Heart right ventricle (tissue), 16 donors: ENCODE measurements around the gene CCL5. TPM values are rescaled to one million over a fixed set of nuclear protein-coding genes. Genes with fewer than 3 reads are reported as not detected.

Experiments
- ATAC-seq, 8 donors: fragments of 200-7000 bp; cut with Tn5 transposase; one replicate each; pipeline ENCODE4 v1.9.1; 2020; ENCODE audit warnings: mild to moderate bottlenecking in 8 of 8, moderate library complexity in 8 of 8, moderate number of reproducible peaks in 1 of 8
- DNase-seq, 2 donors: peaks; one replicate each; pipeline ENCODE4 v3.0.0-alpha.2; 2020
- H3K27ac ChIP-seq, 10 donors: fragments of 200-600 bp; sonication (generic) in 2 of 10; one replicate each; pipeline versions ENCODE4 v1.5.0 to v1.8.0; 2020 to 2022; ENCODE audit warnings: mild to moderate bottlenecking in 3 of 10
- H3K27me3 ChIP-seq, 7 donors: fragments of 200-600 bp; one replicate each; pipeline ENCODE4 v1.8.0; 2021 to 2022; ENCODE audit warnings: mild to moderate bottlenecking in 2 of 7
- H3K36me3 ChIP-seq, 9 donors: fragments of 200-600 bp; sonication (generic) in 1 of 9; one replicate each; pipeline versions ENCODE4 v1.5.0 to v1.8.0; 2020 to 2022; ENCODE audit warnings: mild to moderate bottlenecking in 2 of 9
- H3K4me1 ChIP-seq, 9 donors: fragments of 200-600 bp; sonication (generic) in 1 of 9; one replicate each; pipeline versions ENCODE4 v1.5.0 to v1.8.0; 2020 to 2022; ENCODE audit warnings: mild to moderate bottlenecking in 4 of 9
- H3K4me3 ChIP-seq, 10 donors: fragments of 200-600 bp; sonication (generic) in 2 of 10; one replicate each; pipeline versions ENCODE4 v1.5.0 to v1.8.0; 2020 to 2022; ENCODE audit warnings: mild to moderate bottlenecking in 7 of 10, moderate library complexity in 2 of 10
- H3K9me3 ChIP-seq, 11 donors: fragments of 200-600 bp in 10 of 11; sonication (generic) in 2 of 11; one replicate each; pipeline versions ENCODE4 v1.5.0 to v1.8.0; 2013 to 2022; ENCODE audit warnings: mild to moderate bottlenecking in 2 of 11, control low read depth in 1 of 11, moderate library complexity in 1 of 11
- WGBS, 2 donors: extraction: QIAGEN DNeasy Blood & Tissue Kit; methylation state at CpG; one replicate each; pipeline ENCODE4 v1.1.7; 2013; ENCODE audit warnings: inconsistent platforms in 1 of 2; 5-methylcytosine and 5-hydroxymethylcytosine counted together
- intact Hi-C, 10 donors: fragments of 100-400 bp; cut with DNase I; formaldehyde crosslinking; loops; one replicate each; pipeline versions ENCODE4 v1.11.1 to v1.14.2; 2022
- polyA plus RNA-seq, 2 donors: library from polyadenylated mRNA; stranded (reverse); fragments of 200-250 nt; gene quantifications; one replicate each; pipeline ENCODE4 v1.2.3, GENCODE V29; 2013
- total RNA-seq, 10 donors: library from RNA; stranded (reverse); fragmentation: NEBNext Ultra II Directional in 3 of 10; extraction: Animal tissue kit (Norgen Biotek cat#: 25700) in 3 of 10; gene quantifications; one replicate each; pipeline versions ENCODE4 v1.2.1 to v1.2.4, GENCODE V29; 2021 to 2023
- TF ChIP-seq, protein P1 (sequence below), 9 donors: fragments of 200-600 bp; sonication (generic) in 2 of 9; IDR thresholded peaks; one replicate each; pipeline versions ENCODE4 v1.5.0 to v1.8.0; 2021 to 2022; ENCODE audit warnings: antibody characterized with exemption in 9 of 9, mild to moderate bottlenecking in 5 of 9, moderate library complexity in 1 of 9
- donor health status: Arrhythmogenic right ventricular cardiomyopathy.
- donor health status: ischemic (EF 13 %, LVEDD 7.1; RV severe dilation, severe dysfunction).
- donor health status: healthy with polysubstance abuse.
- donor health status: DM: no; HTN: yes; CAD: no.
- donor health status: DM: no; HTN: no; CAD: no.
- donor health status: ischemic (EF 25% LVEDD 6.9; RV normal size, moderate dysfunction).
- donor health status: ischemic (EF 25% LVEDD 5.7; RV mildly dilated, moderate dysfunction).
- donor health status: healthy.
- donor health status: DM: yes; HTN: yes; CAD: no.
- donor health status: Ischemic cardiomyopathy.
- donor health status: ischemic (EF 35%, LVEDD 5.7; RV mildly dilated, moderate dysfunction).
- donor health status: nonischemic (EF 11% LVEDD 7.7; RV severe dilation, severe dysfunction).
- donor health status: DM: yes; HTN: yes; CAD: no.
- donor health status: PGD.
- donor health status: ischemic (EF 29% LVEDD 5.4; RV normal size, mild dysfunction).
- donor health status: nonischemic (EF 23%, LVEDD 6.1; RV moderate dilation, normal function).

Gene CCL5
- total and polyA plus RNA-seq, 12 donors = 0.47 to 29.8 (median 1.4) TPM

DNA sequence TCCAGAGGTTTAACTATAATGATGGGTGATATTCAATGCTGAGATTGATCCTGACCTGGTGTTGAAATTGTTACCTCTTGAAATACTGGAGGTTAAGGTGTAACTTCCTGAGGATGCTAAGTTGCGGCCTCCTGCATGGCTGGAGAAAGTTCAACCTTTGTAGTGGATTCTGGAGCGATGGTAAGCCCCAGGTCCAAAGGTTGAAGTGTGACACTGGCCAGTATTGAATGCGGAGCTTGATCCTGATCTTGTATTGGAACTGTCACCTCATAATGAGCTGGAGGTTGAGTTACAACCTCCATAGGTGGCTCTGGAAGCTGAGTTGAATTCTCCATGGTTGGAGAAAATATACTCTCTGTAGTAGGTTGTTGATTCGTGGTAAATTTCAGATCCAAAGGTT lies 33.4 kb upstream of the CCL5 start:
- no peak for DNase-seq
- WGBS, 2 donors = 82 to 86% methylated on average over 4 of the region's 4 CpGs
- ATAC-seq = no peak

DNA sequence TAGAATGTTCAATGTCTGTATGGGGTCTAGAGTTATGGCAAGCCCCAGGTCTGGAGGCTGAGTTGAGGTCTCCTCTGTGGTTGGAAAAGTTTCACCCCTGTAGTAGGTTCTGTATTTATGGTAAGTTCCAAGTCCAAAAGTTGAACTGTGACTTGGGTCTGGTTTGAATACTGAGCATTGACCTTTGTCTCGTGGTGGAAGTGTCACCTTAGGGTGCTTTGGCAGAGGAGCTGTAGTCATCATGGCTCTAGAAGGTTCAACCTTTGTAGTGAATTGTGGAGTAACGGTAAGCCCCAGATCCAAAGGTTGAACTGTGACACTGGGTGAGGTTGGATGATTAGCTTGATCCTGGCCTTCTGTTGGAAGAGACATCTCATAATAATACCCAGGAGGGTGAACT lies 32.8 kb upstream of the CCL5 start:
- DNase-seq (no peak), ATAC-seq (no peak)
- no peaks in the 10 kb centered on the region for H3K27me3 ChIP-seq
- intact Hi-C loops = no loop called here
- no peaks in the 10 kb centered on the region for H3K9me3 ChIP-seq
- TF ChIP-seq, protein P1, sequence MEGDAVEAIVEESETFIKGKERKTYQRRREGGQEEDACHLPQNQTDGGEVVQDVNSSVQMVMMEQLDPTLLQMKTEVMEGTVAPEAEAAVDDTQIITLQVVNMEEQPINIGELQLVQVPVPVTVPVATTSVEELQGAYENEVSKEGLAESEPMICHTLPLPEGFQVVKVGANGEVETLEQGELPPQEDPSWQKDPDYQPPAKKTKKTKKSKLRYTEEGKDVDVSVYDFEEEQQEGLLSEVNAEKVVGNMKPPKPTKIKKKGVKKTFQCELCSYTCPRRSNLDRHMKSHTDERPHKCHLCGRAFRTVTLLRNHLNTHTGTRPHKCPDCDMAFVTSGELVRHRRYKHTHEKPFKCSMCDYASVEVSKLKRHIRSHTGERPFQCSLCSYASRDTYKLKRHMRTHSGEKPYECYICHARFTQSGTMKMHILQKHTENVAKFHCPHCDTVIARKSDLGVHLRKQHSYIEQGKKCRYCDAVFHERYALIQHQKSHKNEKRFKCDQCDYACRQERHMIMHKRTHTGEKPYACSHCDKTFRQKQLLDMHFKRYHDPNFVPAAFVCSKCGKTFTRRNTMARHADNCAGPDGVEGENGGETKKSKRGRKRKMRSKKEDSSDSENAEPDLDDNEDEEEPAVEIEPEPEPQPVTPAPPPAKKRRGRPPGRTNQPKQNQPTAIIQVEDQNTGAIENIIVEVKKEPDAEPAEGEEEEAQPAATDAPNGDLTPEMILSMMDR (IDR thresholded peaks at IDR 0.05) = no peak
- WGBS, 2 donors = 75 to 88% methylated on average over 2 of the region's 2 CpGs
- no peak overlapping the region for H3K27ac ChIP-seq
- no peak overlapping the region for H3K4me3 ChIP-seq
- no peaks in the 10 kb centered on the region for H3K36me3 ChIP-seq
- no peaks in the 10 kb centered on the region for H3K4me1 ChIP-seq

More for the DNA sequence above, 33.4 kb upstream of the CCL5 start:
- H3K4me3 ChIP-seq = no peak overlapping the region
- H3K27me3 ChIP-seq = no peaks in the 10 kb centered on the region
- H3K27ac ChIP-seq = no peak overlapping the region
- no peaks in the 10 kb centered on the region for H3K36me3 ChIP-seq
- H3K4me1 ChIP-seq = peaks cover 0 to 5% (median 0%) of the 10 kb centered on the region in 9 donors
- TF ChIP-seq, protein P1 (IDR thresholded peaks at IDR 0.05) = no peak
- no peaks in the 10 kb centered on the region for H3K9me3 ChIP-seq
- intact Hi-C loops = no loop called here

DNA sequence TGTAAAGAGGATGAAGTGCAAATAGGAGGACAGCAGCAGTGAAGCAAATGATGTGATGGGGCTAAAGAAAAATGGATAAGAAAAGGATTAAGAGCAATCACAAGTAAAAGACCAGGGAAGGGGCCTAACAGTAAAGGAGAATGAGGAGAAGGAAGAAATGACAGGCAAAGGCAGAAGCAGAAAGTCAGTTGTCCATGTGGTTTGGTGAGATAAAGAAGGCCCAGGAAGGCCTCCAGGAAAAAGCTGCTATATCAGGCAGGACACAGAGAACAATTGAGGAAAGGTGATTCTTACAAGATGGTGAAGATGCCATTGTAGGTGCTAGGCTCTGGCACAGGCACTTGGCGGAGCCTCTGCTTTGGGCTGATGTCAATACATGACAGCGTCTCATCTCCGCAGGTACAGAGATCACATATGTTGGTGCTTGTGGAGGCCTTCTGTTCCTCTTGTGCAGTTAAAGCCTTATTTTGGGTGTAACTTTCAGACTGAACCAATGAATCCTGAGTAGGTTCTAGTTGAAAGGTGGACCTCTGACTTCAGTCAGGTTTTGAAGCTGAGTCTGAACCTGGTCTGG lies 32.3 kb upstream of the CCL5 start:
- whole genome bisulfite sequencing, 2 donors = 96 to 97% methylated on average over 3 of the region's 3 CpGs
- TF ChIP-seq, protein P1 (IDR thresholded peaks at IDR 0.05) = no peak
- DNase-seq = no peak
- no peak for ATAC-seq
- H3K4me3 ChIP-seq = no peak overlapping the region
- no peaks in the 10 kb centered on the region for H3K4me1 ChIP-seq
- no peaks in the 10 kb centered on the region for H3K36me3 ChIP-seq
- no peak overlapping the region for H3K27ac ChIP-seq
- H3K9me3 ChIP-seq = no peaks in the 10 kb centered on the region
- intact Hi-C loops = no loop called here
- H3K27me3 ChIP-seq = no peaks in the 10 kb centered on the region

DNA sequence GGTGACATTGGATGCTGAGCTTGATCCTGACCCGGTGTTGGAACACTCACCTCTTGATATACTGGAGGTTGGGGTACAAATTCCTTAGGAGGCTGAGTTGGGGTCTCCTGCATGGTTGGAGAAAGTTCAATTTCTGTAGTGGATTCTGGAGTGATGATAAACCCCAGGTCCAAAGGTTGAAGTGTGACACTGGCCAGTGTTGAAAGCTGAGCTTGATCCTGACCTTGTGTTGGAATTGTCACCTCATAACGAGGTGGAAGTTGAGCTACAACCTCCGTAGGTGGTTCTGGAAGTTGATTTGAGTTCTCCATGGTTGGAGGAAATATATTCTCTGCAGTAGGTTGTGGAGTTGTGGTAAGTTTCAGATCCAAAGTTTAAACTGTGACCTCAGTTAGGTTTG lies 29.2 kb upstream of the CCL5 start:
- no peak for ATAC-seq
- Histone ChIP-seq H3K36me3 (no peaks in the 10 kb centered on the region), H3K27me3 (peaks cover 0 to 5% (median 0%) of the 10 kb centered on the region in 7 donors), H3K4me1 (no peaks in the 10 kb centered on the region), H3K27ac (no peak overlapping the region), H3K4me3 (no peak overlapping the region), H3K9me3 (no peaks in the 10 kb centered on the region)
- DNase-seq = no peak
- 73 to 75% methylated on average over 3 of the region's 3 CpGs for whole genome bisulfite sequencing, 2 donors
- intact Hi-C loops = no loop called here
- TF ChIP-seq, protein P1 (IDR thresholded peaks at IDR 0.05) = no peak
